C4-2B (cell line): ENCODE data around the gene NEK3.

Source experiments
- ZFX ChIP-seq: fragments of 450-650 bp; IDR thresholded peaks from 2 replicates; pipeline ENCODE4 v1.6.1; 2017
- TF ChIP-seq, protein P1 (sequence below): fragments of 450-650 bp; conservative IDR thresholded peaks from 2 replicates; pipeline ENCODE4 v1.5.1; 2017; ENCODE audit warnings: mild to moderate bottlenecking

DNA sequence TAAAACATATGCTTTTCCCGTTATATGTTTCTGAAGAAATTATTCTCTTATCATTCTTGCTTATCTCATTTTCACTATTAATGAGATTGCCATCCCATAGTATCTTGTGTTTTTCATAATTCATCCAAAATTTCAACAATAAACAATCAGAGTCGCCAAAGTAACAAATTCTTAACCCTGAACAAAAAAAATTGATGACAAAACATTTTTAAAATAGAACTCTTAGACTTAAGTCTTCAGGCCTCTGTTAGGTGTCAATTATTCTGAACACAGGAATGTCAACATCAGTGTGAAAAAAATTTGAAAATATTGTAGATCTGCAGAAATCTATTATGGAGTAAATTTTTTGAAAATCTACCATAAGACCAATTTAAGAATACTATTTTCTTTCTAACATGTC, 67.9 kb downstream of the NEK3 start:
- TF ChIP-seq, protein P1, sequence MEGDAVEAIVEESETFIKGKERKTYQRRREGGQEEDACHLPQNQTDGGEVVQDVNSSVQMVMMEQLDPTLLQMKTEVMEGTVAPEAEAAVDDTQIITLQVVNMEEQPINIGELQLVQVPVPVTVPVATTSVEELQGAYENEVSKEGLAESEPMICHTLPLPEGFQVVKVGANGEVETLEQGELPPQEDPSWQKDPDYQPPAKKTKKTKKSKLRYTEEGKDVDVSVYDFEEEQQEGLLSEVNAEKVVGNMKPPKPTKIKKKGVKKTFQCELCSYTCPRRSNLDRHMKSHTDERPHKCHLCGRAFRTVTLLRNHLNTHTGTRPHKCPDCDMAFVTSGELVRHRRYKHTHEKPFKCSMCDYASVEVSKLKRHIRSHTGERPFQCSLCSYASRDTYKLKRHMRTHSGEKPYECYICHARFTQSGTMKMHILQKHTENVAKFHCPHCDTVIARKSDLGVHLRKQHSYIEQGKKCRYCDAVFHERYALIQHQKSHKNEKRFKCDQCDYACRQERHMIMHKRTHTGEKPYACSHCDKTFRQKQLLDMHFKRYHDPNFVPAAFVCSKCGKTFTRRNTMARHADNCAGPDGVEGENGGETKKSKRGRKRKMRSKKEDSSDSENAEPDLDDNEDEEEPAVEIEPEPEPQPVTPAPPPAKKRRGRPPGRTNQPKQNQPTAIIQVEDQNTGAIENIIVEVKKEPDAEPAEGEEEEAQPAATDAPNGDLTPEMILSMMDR, result no peak
- TF ChIP-seq ZFX, result no peak
